HUES48 (cell line): ENCODE data around the gene CDC40.
"Not testable (repeated sequence)": the region's sequence is repeated elsewhere in the genome, so short reads cannot be mapped to it uniquely, and the experiment has no call there.

ENCODE experiments used
- H3K27ac ChIP-seq: one replicate; pipeline ENCODE4 v1.7.0; 2013; ENCODE audit warnings: low read depth, low read length, inconsistent platforms
- H3K27me3 ChIP-seq: 2 replicates; pipeline ENCODE4 v1.6.1; 2013; ENCODE audit warnings: mild to moderate bottlenecking, low read length; ENCODE audit not compliant: control insufficient read depth, insufficient read depth
- H3K36me3 ChIP-seq: 2 replicates; pipeline ENCODE4 v1.6.1; 2013; ENCODE audit warnings: low read length; ENCODE audit not compliant: control insufficient read depth, insufficient read depth
- H3K4me1 ChIP-seq: 2 replicates; pipeline ENCODE4 v1.6.1; 2013; ENCODE audit warnings: mild to moderate bottlenecking, low read length; ENCODE audit not compliant: control insufficient read depth, insufficient read depth
- H3K4me3 ChIP-seq: 2 replicates; pipeline ENCODE4 v1.5.1; 2013; ENCODE audit warnings: mild to moderate bottlenecking, low read depth, low read length
- H3K9ac ChIP-seq: 2 replicates; pipeline ENCODE4 v1.6.1; 2013; ENCODE audit warnings: mild to moderate bottlenecking, low read depth, low read length, moderate library complexity
- H3K9me3 ChIP-seq: 2 replicates; pipeline ENCODE4 v1.6.1; 2013; ENCODE audit warnings: low read length; ENCODE audit not compliant: control insufficient read depth, insufficient read depth

CDC40 gene

GRCh38 chr6:110201151-110201884, 21.1 kb downstream of the CDC40 start:
- H3K9me3 ChIP-seq = no peaks in the 10 kb centered on the region

GRCh38 chr6:110207652-110208051, 27.4 kb downstream of the CDC40 start:
- no peaks in the 10 kb centered on the region for H3K9me3 ChIP-seq
- no peak overlapping the region for H3K27ac ChIP-seq
- H3K4me3 ChIP-seq = no peak overlapping the region

More at GRCh38 chr6:110201151-110201884, 21.1 kb downstream of the CDC40 start:
- Histone ChIP-seq H3K4me3 (no peak overlapping the region), H3K27ac (no peak overlapping the region), H3K36me3 (0 out of 2 replicates have a peak, but pooled peaks cover 2% of the 10 kb centered on the region), H3K27me3 (no peaks in the 10 kb centered on the region), H3K9ac (no peak overlapping the region), H3K4me1 (no peaks in the 10 kb centered on the region)

GRCh38 chr6:110211753-110212152, 31.5 kb downstream of the CDC40 start:
- Histone ChIP-seq H3K27me3 (no peaks in the 10 kb centered on the region), H3K36me3 (peaks cover 92% of the 10 kb centered on the region), H3K27ac (no peak overlapping the region), H3K4me1 (no peaks in the 10 kb centered on the region), H3K9me3 (no peaks in the 10 kb centered on the region), H3K4me3 (no peak overlapping the region), H3K9ac (no peak overlapping the region)

More at GRCh38 chr6:110207652-110208051, 27.4 kb downstream of the CDC40 start:
- Histone ChIP-seq H3K36me3 (peaks cover 58% of the 10 kb centered on the region), H3K9ac (no peak overlapping the region), H3K4me1 (no peaks in the 10 kb centered on the region), H3K27me3 (no peaks in the 10 kb centered on the region)

- H3K4me1 ChIP-seq = no peaks in the 10 kb centered on the region
- H3K9me3 ChIP-seq = no peaks in the 10 kb centered on the region
- no peak overlapping the region for H3K27ac ChIP-seq
- no peak overlapping the region for H3K4me3 ChIP-seq
- no peaks in the 10 kb centered on the region for H3K27me3 ChIP-seq
- H3K9ac ChIP-seq = no peak overlapping the region
- peaks cover 91% of the 10 kb centered on the region for H3K36me3 ChIP-seq
Observed at GRCh38 chr6:110214338-110214737, 34.1 kb downstream of the CDC40 start.

- no peak overlapping the region for H3K4me3 ChIP-seq
- no peak overlapping the region for H3K27ac ChIP-seq
- H3K36me3 ChIP-seq = peaks cover 90% of the 10 kb centered on the region
- H3K9me3 ChIP-seq = no peaks in the 10 kb centered on the region
- H3K9ac ChIP-seq = no peak overlapping the region
- H3K4me1 ChIP-seq = no peaks in the 10 kb centered on the region
- no peaks in the 10 kb centered on the region for H3K27me3 ChIP-seq
Observed at GRCh38 chr6:110216140-110216539, 35.9 kb downstream of the CDC40 start.

GRCh38 chr6:110217266-110217665, 37.0 kb downstream of the CDC40 start:
- Histone ChIP-seq H3K4me3 (no peak overlapping the region), H3K9me3 (no peaks in the 10 kb centered on the region), H3K27me3 (no peaks in the 10 kb centered on the region), H3K9ac (no peak overlapping the region), H3K4me1 (no peaks in the 10 kb centered on the region), H3K36me3 (peaks cover 85% of the 10 kb centered on the region), H3K27ac (peak overlapping the region; percentile 61)

GRCh38 chr6:110221738-110222137, 41.5 kb downstream of the CDC40 start:
- H3K36me3 ChIP-seq = peaks cover 63% of the 10 kb centered on the region
- H3K27me3 ChIP-seq = no peaks in the 10 kb centered on the region
- no peaks in the 10 kb centered on the region for H3K4me1 ChIP-seq
- H3K9ac ChIP-seq = no peak overlapping the region
- H3K4me3 ChIP-seq = no peak overlapping the region
- H3K27ac ChIP-seq = no peak overlapping the region
- H3K9me3 ChIP-seq = no peaks in the 10 kb centered on the region

GRCh38 chr6:110226261-110226660, 46.0 kb downstream of the CDC40 start:
- H3K9me3 ChIP-seq = no peaks in the 10 kb centered on the region
- H3K9ac ChIP-seq = no peak overlapping the region
- H3K27me3 ChIP-seq = no peaks in the 10 kb centered on the region
- no peak overlapping the region for H3K27ac ChIP-seq
- H3K36me3 ChIP-seq = peaks cover 57% of the 10 kb centered on the region
- H3K4me1 ChIP-seq = no peaks in the 10 kb centered on the region
- H3K4me3 ChIP-seq = no peak overlapping the region

- Histone ChIP-seq H3K27ac (no peak overlapping the region), H3K4me1 (no peaks in the 10 kb centered on the region), H3K4me3 (no peak overlapping the region), H3K9me3 (no peaks in the 10 kb centered on the region), H3K36me3 (peaks cover 24% of the 10 kb centered on the region), H3K27me3 (no peaks in the 10 kb centered on the region), H3K9ac (no peak overlapping the region)
Observed at GRCh38 chr6:110232450-110232849, 52.2 kb downstream of the CDC40 start.

GRCh38 chr6:110233770-110234374, 53.6 kb downstream of the CDC40 start:
- Histone ChIP-seq H3K27me3 (no peaks in the 10 kb centered on the region), H3K36me3 (peaks cover 11% of the 10 kb centered on the region), H3K4me1 (no peaks in the 10 kb centered on the region), H3K27ac (no peak overlapping the region), H3K4me3 (no peak overlapping the region), H3K9me3 (no peaks in the 10 kb centered on the region), H3K9ac (no peak overlapping the region)

- H3K36me3 ChIP-seq, H3K27ac ChIP-seq, H3K9me3 ChIP-seq, H3K4me3 ChIP-seq, H3K9ac ChIP-seq, H3K27me3 ChIP-seq, H3K4me1 ChIP-seq: not testable (repeated sequence)
Observed at GRCh38 chr6:110236007-110236406, 55.8 kb downstream of the CDC40 start.
